ENCODE measurements around the gene BCAS3.
"Not testable (repeated sequence)": the region's sequence is repeated elsewhere in the genome, so short reads cannot be mapped to it uniquely, and the experiment has no call there.

The BCAS3 gene

DNA sequence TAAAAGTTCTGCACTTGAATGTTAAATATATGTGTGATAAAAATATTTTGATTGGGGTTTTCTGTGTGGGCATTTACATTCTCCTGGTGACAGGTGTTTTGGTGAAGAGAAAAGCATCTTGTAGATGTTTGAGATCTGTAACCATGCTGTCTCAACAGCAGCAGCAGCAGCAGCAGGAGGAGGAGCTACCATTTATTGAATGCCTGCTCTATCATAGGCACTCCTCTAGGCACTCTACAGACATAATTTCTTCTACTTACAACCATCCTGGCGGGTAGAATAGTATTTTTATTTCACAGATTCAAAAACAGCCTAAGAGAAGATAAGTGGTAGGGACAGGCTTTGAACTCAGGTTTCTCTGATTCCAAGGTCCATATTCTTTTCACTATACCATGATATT, 562.3 kb downstream of the BCAS3 start:
- DNase-seq = no peak

DNA sequence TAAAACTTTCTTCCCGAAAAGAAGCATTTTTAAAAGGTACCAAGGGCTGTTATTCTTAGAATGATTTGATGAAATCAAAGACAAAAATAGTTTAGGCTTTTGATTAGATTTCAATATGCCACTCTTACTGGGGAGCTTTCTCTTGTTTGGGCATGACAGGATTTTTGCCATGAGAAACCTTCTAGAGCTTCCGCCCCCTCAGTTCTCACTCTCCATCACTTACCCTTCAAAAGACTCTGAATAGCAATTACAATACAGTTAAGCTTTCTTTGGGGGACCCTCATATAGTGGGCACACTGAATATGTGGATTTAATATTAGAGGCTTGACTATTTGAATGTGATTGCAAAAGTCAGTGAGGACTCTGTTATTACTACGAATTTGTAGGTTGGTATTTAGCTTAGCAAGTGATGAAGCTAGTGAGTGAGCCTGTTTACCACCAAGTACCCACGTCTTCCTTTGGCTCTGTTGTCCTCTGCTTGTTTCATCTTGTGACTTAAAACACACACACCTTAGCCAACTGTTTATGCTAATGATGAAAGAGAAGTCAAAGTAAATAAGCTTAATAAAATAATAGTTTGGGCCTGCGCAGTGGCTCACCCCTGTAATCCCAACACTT, 563.3 kb downstream of the BCAS3 start:
- no peak for DNase-seq

DNA sequence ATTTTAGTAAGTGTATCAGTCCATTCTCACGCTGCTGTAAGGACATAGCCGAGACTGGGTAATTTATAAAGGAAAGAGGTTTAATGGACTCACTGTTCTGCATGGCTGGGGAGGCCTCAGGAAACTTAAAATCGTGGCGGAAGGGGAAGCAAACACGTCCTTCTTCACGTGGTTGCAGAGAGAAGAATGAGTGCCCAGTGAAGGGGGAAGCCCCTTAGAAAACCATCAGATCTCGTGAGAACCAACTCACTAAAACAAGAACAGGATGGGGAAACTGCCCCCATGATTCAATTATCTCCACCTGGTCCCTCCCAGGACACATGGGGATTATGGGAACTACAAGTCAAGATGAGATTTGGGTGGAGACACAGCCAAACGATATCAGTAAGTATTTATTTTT, 567.3 kb downstream of the BCAS3 start:
- not testable (repeated sequence) for DNase-seq

DNA sequence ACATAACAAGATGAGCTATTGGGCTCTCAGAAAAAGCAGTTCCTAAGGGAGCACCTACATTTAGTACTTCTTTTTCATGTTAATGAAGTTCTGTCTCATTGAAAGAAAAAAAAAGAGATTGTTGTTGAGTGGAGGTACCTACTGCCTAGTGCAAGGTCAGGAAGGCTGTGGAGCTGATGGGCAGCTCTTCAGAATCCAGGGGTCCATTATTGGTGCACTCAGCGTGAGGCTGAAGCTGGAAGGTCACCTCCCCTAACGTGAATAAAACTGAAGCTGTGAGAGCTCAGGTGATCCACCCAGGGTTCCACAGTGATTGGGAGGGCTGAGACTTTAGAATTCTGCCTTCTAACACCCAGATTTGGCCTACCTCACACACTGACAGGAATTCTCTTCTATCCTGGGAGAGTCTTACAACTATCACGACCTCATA, 568.1 kb downstream of the BCAS3 start:
- no peak for DNase-seq

DNA sequence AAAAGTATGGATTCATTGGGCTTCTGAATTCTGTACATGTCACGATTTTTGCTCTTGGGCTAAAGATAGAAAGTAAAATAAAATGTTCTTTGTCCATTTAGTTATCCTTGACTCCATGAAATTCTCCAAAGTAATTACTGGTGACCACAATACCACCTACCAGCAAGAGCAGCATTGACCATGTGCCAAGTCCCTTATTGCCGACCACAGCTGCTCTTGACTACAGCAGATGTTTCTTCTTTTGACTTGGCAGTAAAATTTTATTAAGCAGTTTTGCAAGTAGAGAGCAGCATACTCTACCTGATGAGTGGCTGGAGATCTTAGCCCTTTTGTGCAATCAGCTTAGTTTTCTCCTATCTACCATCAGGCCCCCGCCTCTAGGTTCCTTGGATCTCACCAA, 569.8 kb downstream of the BCAS3 start:
- no peak for DNase-seq

DNA sequence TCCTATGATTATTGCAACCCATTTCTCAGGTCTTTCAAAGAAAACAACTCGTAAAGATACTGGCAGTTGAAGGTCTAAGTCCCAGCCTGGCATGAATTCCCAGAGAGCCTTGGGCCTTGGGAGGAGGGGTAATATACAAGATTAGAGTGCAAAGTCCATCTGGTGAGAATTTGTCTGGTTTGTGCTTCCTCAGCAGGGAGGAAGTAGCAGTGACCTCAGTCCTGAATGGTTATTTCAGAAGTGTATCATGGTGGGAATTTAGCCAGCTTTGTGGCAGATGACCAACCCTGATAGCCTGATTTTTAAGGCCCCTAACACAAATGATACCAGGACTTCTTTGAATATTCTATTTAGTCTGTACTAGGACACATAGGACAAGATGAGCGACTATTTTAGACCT, 570.7 kb downstream of the BCAS3 start:
- DNase-seq = no peak

DNA sequence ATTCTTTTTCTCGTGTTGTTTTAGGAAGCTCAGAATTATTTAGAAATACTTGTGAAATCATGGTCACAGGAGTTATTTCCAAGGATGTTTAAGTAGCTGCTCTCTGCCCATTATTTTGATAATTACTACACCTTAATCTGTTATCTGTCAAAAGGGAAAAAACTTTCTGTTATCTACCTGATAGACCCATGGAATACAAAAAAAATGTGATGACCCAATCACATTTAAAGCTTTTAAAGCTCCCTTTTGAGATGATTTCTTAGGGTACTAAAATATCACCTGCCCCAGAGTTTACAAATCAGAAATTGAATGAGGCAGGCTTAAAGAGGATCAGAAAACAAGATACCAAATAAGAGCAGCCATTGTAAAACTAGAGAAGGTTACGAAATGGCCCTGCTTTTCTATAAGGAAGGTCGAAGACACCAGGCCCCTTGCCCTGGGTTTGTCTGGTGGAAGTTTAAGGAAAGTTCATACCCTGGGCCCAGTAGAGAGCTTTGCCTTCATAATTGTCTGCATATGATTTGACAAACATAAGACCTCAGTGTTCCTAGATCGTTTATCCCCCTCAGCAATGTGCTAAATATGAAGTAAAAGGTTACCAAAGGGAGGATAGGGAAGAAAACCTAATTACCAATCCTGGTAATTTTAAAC, 572.1 kb downstream of the BCAS3 start:
- DNase-seq = no peak

DNA sequence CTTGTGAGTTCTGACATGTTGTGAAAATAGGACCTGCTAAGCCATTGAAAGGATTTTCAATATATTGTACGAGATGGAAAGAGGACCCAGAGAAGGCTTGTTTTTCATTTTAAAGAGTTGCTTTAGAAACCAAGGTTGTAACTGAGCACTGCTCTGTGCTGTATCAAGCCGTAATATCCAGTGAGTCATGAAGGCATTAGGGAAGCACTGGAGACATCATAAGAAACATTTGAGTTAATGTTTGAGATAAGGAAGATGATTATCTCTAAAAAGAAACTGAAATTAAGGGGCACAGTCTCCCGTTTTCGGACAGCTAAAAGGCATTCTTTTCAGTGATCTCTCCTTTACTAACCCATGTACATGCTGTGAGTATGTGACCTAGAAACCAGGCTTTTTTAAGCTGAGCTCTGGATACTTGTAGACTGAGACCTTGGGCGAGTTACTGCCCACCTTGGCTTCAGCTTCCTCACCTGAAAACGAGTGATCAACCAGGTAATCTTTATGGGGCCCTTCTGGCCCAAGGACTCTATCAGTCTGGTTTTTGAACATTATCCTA, 572.8 kb downstream of the BCAS3 start:
- no peak for DNase-seq

DNA sequence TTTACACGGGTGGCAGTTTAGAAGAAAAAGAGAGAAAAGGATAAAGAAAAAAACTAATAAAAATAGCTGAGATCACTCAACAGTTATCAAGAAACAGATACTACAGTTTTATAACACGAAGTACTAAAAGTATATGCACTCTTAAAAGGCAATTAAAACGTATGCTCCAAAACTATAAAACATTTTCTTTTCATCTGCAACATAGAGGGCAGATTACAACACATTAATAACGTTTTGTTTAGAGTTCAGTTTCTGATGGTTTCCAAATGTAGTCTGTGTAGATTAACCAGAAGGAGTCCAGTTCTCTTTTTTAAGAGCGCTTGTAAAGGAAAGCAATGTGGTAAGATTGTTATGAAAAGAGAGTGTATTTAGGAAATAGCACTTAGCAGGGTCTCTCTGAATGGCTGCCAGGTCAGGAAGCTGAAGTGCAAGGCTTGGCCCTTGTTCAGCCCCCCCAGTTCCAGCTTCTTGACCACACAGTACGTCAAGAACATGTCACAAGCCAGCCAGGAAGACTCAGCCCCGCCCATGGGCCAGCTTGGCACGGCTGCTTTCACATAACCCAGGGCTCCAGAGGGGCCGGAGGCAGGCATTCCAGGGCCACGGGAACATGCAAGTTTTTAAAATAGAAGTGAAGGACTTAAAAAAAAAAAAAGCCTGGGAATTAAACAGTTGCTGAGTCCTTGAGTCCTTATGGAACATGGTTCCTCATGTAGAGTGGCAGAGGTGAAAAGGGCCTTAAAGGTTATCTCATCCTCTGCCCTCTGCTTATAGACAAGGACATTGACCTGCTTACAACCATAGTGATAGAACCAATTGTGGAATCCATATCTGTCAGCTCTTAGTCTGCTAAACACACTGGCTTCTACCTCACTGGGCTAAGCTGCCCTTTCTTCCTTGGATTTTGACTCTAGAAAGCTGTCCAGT, 574.6 kb downstream of the BCAS3 start:
- no peak for DNase-seq

DNA sequence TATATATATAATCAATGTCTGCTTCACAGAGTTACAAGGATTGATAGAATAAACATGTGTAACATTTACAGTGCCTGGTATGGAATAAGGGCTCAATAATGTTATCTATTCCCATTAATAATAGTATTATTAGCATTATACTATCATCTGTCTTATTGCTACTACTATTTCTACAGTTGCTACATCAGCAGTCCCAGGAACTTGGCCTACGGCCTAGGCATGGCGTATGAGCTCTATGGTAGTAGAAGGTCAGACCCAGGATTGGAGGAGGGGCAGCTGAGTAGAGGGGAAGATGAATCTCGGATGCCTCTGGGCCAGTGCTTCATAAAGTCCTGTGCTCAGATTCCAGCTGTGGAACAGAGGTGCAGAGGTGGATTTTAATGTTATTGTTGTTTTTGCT, 575.7 kb downstream of the BCAS3 start:
- DNase-seq = no peak

DNA sequence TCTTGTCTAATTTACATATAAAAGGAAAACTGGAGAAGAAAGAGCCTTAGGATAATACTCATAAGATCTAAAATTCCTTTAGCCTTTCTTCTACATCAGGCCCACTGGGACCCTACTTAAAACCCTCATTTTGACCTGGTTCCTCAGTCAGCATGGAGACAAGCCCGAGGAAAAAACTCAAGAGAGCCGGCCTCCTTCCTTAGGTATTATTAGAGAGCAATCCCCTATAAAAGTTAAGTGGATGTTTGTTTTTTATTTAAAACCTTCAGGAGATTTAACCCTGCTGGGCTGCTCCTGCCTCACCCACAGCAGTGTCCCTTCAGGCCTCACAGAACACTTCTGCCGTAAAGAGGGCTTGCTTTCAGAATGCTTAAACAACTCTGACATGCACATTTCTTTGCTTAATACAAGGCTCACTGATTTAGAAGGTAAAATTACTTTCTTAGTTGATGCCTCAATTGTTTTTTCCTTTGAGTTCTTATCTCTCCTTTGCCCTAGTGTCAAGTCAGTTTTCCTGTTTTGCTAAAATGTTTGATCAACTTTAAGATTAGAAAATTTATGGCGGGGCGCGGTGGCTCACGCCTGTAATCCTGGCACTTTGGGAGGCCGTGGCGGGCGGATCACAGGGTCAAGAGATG, 576.4 kb downstream of the BCAS3 start:
- DNase-seq = no peak

DNA sequence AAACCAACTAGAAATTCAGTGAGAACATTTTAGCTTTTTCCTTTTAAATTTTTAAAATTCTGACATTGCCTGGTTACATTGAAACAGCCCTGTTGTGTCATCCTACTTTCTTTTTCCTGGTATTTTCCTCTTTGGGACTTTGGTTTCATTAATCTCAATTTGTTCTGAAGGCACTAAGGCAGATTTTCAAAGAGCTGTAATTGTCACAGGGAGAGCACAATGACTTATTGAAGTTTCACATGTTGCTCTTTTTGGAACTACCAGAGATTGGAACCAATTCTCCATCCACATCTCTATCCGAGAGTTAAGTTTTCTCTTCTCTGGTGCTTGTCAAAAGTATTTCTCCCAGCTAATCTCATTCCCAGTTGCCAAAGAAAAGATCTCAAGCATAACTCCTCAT, 577.3 kb downstream of the BCAS3 start:
- no peak for DNase-seq

DNA sequence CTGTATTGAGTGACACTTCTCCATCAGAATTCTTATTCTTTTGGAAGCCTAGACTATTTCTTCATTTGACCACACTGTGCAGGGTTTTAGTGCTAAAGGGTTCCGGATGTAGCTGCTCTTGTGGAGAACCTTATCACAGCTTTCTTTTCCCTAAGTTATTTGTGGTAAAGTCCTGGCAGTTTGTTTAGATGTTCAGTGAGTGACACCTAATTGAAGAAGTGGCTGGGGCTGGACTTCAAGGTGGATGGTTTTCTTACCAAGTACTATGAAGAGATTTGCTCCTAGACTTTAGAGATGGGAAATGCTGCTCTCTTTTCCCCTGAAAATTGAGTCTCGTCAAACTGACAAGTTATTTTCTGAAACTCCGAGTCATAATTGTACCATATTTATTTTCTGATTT, 578.0 kb downstream of the BCAS3 start:
- DNase-seq = no peak

DNA sequence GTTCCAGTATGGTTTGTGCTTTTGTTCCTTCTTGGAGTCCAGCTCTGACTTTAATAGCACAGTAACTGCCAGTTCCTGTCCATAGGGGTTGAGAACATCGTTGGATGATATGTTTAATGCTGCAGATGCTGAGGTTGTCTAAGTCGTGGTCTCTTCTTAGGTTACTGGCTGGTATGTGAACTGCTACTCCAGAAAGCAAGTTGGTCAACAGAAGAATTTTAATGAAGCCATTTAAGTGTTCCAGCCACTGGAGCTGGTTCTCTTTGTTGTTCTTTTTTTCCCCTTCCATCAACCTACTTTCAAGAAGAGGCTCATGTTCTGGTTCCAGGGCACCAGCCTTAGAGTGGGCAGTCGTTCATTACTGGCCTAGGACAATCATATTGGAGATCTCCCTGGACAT, 581.7 kb downstream of the BCAS3 start:
- DNase-seq = no peak

DNA sequence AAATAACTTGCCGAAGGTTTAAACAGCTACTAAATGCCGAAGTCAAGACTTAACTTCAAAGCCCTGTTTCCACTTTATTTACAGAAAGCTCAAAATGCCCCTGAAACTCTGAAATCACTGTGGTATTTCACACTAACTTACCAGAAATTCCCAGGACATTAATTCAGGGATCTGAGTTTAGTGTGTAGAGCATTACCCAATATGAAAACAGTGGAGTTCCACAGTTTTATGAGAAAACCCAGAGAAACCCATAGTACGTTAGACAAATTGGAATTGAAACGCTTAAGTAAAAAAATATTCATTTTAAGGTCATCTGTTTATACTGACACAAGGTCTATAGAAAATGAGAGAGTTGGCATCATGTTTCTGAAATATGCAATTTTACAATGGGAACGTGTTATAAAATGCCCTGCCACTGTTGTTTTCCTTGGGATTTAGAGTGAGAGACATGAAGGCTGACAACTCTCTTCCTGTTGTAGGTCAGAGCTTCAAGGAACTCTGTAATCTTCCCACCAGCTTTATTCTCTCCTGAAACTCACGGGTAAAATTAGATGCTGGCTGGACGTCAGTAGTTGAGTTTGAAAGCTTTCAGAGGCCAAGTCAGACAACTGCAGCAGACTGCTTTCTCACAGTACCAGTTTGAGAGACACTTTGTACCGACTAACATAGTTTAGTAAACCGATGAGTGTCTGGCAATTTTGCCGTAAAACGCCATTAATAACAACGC, 582.6 kb downstream of the BCAS3 start:
- no peak for DNase-seq

DNA sequence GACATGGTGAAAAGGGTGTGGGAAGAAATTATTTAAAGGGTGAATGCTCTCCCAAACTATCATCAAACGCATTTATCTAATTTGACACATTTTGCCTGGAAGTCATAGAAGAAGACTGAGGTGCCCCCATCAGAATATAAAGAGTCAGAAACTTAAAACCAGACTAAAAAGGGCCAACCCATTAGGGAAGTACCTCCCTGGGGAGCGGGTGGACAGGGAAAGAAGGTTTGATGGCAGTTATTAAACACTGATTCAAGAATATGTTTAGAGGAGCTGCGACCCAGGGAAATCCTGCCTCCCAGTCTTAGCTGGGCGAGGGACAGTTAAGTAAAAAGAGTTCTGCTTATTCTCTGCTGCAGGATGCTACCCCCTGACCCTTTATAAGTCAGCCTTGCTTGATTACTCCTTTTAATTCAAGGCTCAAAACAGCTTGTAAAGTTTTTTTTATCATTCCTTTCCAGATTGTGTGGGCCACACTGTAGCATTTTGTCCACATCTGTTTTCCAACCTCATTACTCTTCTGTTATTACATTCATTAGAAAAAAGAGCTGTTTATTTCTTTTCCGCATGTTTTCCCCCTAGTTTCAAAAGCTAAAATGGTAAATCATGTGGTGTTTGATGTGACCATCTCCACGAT, 583.5 kb downstream of the BCAS3 start:
- DNase-seq = no peak

DNA sequence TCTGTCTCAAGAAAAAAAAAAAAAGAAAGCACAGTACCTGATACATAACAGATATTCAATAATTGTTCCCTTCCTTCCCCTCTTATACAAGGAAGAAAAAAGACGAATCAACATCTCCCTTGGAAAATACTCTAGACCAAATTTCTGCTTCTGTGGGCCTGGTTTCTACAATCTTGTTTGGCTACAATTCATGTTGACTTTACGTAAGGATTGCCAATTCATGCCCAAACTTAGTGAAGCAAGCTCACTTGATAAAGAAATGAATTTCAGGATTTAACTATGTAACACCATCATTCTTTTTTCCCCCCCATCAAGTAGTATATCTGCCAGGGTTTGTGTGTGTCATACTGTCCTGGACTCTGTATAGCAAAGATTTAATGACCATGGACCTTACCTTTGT, 587.7 kb downstream of the BCAS3 start:
- DNase-seq = no peak

DNA sequence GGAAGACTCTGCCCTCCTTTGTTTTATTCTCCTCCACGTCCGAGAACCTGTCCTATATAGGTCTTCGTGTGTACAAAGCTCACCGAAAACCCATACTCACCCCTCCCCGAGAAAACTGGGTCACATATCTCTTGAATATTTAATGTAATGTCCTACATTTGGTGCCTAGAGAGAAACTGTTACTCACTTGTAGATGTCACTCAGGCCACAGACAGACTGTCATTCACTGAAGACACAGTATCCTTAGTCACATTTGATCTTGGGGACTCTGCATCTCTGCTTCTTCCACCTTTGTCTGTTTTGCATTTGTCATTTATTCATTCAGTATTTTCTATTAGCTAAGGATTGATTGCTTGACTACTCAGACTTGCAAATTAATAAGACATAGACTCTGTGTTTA, 590.2 kb downstream of the BCAS3 start:
- DNase-seq = no peak

DNA sequence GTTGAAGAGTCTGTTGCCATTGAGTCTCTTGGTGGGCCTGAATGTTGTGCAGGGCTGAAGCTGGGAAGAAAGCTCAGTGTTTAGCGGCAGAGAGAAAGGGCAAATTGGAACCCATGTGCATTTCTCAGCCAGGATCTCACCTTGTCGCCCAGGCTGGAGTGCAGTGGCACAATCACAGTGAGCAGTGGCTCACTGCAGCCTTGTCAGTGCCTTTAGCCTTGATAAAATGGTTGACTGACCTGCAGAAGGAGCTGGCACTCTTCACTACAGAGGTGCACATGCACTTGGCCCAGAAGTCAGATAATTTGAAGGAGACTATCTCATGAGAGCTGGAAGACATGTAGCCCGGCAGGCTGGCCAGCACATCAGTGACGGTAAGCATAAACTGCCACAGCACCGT, 597.7 kb downstream of the BCAS3 start:
- no peak for DNase-seq

DNA sequence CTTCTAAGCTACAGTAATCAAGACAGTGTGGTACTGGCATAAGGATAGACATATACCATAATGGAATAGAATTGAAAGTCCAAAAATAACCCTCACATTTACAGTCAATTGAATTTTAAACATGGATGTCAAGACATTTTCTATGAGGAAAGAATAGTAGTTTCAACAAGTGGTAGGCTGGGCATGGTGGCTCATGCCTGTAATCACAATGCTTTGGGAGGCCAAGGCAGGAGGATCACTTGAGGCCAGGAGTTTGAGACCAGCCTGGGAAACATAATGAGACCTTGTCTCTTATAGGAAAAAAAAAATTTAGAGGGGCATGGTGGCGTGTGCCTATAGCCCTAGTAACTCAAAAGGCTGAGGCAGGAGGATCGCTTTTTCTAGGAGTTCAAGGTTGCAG, 599.2 kb downstream of the BCAS3 start:
- no peak for DNase-seq

DNA sequence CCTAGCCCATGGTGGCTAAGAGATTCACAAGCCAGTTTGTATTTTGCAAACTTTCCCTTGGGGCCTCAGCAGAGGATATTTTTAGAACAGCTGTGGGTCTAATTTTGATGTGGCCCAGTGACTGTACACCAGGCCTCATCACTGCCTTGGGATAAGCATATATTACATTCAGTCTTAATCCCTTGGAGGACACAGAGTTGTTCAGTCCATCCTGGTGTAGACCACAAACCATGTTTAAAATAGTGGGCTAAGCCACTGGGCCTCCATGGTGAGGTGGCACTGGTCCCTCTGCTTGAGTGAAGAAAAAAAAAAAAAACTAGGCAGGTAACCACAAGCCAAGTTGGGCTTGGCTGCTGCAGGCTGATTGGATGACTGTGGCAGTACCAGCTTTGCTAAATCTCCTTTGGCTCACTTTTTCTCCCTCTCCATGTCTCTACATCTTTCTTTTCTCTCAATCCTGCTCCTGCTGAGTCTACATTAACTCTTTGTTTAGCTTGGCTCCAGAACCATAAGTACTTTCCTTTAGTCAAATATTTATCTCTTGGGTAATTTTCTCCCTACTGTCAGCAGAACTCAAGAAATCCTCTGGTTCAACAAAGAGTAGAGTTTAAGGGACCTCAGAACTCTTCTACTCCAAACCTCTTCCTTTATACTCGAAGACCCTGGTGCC, 602.0 kb downstream of the BCAS3 start:
- no peak for DNase-seq

All from NCI-H1436 treated with DMSO at 0.1 percent for 48 hours (cell line).